Measurements from ENCODE around the gene GNPAT.

DNA sequence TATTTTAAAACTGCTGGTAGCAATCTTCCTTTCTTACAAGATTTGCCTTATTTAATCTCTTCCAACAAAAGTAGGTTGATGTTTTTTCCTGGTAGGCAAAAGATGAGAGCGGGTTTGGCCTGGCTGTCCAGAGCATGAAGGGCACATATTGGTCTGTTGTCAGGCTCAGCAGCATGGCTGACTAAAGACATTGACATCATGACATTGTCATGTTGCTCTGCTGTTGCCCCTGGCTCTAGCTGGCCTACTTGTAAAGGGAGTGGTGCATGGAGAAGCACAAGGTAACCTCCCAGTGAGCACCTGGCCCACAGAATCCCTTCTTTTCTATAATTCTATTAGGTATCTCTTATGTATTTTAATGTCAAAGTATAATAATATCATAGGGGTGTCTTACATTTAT lies 23.6 kb downstream of the GNPAT start:
- TF ChIP-seq TCF12 (IDR thresholded peaks at IDR 0.05; ENCODE audit: low read depth, low read length) (no peak), EZH2 (IDR thresholded peaks at IDR 0.05; ENCODE audit: low read depth, low read length, severe bottlenecking) (no peak), JUN (IDR thresholded peaks at IDR 0.05; ENCODE audit: low read depth, low read length) (no peak), HDAC6 (IDR thresholded peaks at IDR 0.05; ENCODE audit: low read depth, low read length) (no peak), RFX5 (IDR thresholded peaks at IDR 0.05; ENCODE audit: borderline replicate concordance, low read depth, low read length) (no peak), JUND (IDR thresholded peaks at IDR 0.05; ENCODE audit: low read length) (no peak), CHD2 (IDR thresholded peaks at IDR 0.05; ENCODE audit: low read length) (no peak), TAF1 (IDR thresholded peaks at IDR 0.05; ENCODE audit: low read depth, low read length) (no peak), BCL11A (IDR thresholded peaks at IDR 0.05; ENCODE audit: low read depth in 2 of 2, low read length in 2 of 2) (no peak), POLR2A (IDR thresholded peaks at IDR 0.05; ENCODE audit: control extremely low read depth in 1 of 2, low read depth in 2 of 2, low read length in 2 of 2) (no peak), EP300 (IDR thresholded peaks at IDR 0.05; ENCODE audit: borderline replicate concordance in 1 of 2, low read depth in 2 of 2, low read length in 2 of 2) (no peak), BACH1 (IDR thresholded peaks at IDR 0.05; ENCODE audit: low read length) (no peak)
- TF ChIP-seq, protein P1, sequence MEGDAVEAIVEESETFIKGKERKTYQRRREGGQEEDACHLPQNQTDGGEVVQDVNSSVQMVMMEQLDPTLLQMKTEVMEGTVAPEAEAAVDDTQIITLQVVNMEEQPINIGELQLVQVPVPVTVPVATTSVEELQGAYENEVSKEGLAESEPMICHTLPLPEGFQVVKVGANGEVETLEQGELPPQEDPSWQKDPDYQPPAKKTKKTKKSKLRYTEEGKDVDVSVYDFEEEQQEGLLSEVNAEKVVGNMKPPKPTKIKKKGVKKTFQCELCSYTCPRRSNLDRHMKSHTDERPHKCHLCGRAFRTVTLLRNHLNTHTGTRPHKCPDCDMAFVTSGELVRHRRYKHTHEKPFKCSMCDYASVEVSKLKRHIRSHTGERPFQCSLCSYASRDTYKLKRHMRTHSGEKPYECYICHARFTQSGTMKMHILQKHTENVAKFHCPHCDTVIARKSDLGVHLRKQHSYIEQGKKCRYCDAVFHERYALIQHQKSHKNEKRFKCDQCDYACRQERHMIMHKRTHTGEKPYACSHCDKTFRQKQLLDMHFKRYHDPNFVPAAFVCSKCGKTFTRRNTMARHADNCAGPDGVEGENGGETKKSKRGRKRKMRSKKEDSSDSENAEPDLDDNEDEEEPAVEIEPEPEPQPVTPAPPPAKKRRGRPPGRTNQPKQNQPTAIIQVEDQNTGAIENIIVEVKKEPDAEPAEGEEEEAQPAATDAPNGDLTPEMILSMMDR (IDR thresholded peaks at IDR 0.05; ENCODE audit: control extremely low read depth in 1 of 3, insufficient read depth in 1 of 3, low read depth in 1 of 3, low read length in 3 of 3) = no peak
- TF ChIP-seq, protein P2, sequence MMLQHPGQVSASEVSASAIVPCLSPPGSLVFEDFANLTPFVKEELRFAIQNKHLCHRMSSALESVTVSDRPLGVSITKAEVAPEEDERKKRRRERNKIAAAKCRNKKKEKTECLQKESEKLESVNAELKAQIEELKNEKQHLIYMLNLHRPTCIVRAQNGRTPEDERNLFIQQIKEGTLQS (IDR thresholded peaks at IDR 0.05; ENCODE audit: insufficient read depth, low read depth, low read length) = no peak
